GM10248 (cell line): Measurements from ENCODE around the gene COQ2.
A peak's percentile ranks its signal among the peaks of the same experiment; 100 is the strongest.
"Not testable (repeated sequence)": the region's sequence is repeated elsewhere in the genome, so short reads cannot be mapped to it uniquely, and the experiment has no call there.

Source experiments
- CTCF ChIA-PET: fragments of 300-600 bp; sonication (Branson Sonifier 250); formaldehyde crosslinking; extraction: SDS; loops from one replicate; lab custom pipeline; 2021; ENCODE audit warnings: antibody characterized with exemption; lab: Yijun Ruan, JAX
- POLR2A ChIA-PET: fragments of 350-650 bp; sonication (Branson Sonifier 250); formaldehyde crosslinking; extraction: SDS; loops from one replicate; lab custom pipeline; 2020; ENCODE audit warnings: antibody characterized with exemption; lab: Yijun Ruan, JAX
- DNase-seq: peaks from one replicate; pipeline ENCODE4 v3.0.0; 2012; ENCODE audit errors: extremely low spot score
- TF ChIP-seq, protein P1 (sequence below): IDR thresholded peaks from 2 replicates; pipeline ENCODE4 v1.5.1; 2012; ENCODE audit warnings: mild to moderate bottlenecking, low read depth; ENCODE audit errors: extremely low read depth, missing control alignments, control extremely low read depth

The COQ2 gene, protein sequence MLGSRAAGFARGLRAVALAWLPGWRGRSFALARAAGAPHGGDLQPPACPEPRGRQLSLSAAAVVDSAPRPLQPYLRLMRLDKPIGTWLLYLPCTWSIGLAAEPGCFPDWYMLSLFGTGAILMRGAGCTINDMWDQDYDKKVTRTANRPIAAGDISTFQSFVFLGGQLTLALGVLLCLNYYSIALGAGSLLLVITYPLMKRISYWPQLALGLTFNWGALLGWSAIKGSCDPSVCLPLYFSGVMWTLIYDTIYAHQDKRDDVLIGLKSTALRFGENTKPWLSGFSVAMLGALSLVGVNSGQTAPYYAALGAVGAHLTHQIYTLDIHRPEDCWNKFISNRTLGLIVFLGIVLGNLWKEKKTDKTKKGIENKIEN

GRCh38 chr4:83284193-83285054, at the start of gene COQ2:
Gene COQ2 (minus strand): TSS chr4:83284798. CDS start chr4:83284764, 34 bp downstream.
- peak; percentile 92 for DNase-seq
- CTCF ChIA-PET, result interaction anchor here (0.6 to 2.2 kb wide), 16 partner anchors 9 to 822 kb away, joined by 3 to 13 read pairs (median 4); no protein-coding TSS in a partner anchor
- POLR2A ChIA-PET, result interaction anchor here (0.8 kb wide), 2 partner anchors 384 to 855 kb away, joined by 3 to 4 read pairs; partner anchors contain the start of gene THAP9
- TF ChIP-seq, protein P1, sequence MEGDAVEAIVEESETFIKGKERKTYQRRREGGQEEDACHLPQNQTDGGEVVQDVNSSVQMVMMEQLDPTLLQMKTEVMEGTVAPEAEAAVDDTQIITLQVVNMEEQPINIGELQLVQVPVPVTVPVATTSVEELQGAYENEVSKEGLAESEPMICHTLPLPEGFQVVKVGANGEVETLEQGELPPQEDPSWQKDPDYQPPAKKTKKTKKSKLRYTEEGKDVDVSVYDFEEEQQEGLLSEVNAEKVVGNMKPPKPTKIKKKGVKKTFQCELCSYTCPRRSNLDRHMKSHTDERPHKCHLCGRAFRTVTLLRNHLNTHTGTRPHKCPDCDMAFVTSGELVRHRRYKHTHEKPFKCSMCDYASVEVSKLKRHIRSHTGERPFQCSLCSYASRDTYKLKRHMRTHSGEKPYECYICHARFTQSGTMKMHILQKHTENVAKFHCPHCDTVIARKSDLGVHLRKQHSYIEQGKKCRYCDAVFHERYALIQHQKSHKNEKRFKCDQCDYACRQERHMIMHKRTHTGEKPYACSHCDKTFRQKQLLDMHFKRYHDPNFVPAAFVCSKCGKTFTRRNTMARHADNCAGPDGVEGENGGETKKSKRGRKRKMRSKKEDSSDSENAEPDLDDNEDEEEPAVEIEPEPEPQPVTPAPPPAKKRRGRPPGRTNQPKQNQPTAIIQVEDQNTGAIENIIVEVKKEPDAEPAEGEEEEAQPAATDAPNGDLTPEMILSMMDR, result no peak

GRCh38 chr4:83331956-83332355, 47.4 kb upstream of the COQ2 start:
- CTCF ChIA-PET, result no interaction called here
- TF ChIP-seq, protein P1, result no peak
- POLR2A ChIA-PET, result no interaction called here
- DNase-seq, result no peak

- TF ChIP-seq, protein P1, result no peak
- POLR2A ChIA-PET, result no interaction called here
- CTCF ChIA-PET, result interaction anchor here (0.7 kb wide), 1 partner anchor 8 kb away, joined by 3 read pairs; no protein-coding TSS in a partner anchor
- no peak for DNase-seq
Observed at GRCh38 chr4:83329521-83330110, 45.0 kb upstream of the COQ2 start.

DNA sequence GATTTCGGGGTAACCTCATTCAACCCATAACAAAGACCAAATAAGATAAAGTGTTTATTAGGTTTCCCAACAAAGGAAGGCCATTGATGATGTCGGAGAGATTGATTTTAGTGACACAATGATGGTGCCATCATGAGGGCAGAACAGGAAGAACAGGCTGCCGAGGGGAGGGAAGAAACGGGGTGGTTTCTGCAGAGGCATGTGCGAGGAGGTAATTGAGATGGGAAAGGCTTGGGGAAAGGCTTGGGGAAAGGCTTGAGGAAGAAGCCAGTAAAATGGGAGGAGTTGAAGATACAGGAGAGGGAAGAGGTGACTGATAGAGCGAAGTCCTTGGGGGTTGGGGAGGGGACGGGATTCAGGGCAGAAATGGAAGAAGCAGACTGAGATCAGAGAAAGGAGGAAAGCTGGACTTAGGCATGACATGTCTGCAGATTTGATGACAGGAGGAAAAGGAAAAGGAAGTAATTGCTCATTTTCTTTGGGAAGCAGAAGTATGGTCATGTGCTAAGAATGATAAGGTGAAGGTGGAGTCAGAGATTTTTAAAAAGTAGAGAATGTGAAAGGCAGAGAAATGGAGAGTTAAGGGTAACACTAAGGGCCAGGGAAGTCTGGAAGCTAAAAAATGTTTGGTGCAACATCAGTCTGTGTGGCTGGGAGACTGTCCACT, 44.1 kb upstream of the COQ2 start:
- TF ChIP-seq, protein P1, result no peak
- no peak for DNase-seq
- CTCF ChIA-PET, result interaction anchor here (0.7 kb wide), 1 partner anchor 9 kb away, joined by 3 read pairs; no protein-coding TSS in a partner anchor
- POLR2A ChIA-PET, result no interaction called here

DNA sequence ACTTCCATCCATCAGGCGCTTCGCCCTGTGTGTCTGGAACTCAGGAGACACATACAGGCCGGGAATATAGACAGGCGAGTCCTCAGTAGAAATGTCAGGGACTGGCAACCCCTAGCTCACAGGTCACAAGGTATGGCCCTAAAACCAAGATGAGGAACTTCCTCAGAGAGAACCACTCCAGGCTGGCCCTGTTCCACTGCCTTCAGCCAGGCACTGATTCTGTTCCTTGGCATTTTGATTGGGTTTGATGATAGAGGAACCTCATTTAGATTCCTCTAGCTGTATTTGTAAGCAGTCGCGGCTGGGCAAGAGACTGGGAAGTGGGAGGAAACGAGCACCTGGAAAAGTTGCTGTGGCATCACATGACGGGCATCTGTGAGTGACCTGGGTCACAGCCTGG, 41.9 kb upstream of the COQ2 start:
- no peak for DNase-seq
- ChIA-PET CTCF (no interaction called here), POLR2A (no interaction called here)
- TF ChIP-seq, protein P1, result no peak

DNA sequence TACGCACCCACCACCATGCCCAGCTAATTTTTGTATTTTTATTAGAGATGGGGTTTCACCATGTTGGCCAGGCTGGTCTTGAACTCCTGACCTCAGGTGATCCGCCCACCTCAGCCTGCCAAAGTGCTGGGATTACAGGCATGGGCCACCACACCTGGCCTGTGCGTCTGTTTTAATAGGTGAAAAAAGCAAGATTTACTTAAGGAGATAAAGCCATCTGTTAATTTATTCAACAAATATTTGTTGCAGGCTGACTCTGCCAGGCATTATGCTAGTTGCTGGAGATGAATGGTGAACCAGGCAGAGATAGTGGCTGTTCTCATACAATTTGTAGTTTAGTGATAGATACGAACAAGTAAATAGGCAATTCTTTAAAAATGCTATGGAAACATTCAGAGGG, 40.7 kb upstream of the COQ2 start:
- POLR2A ChIA-PET, DNase-seq, CTCF ChIA-PET: not testable (repeated sequence)
